B cell (primary cell): Measurements from ENCODE around the gene SLC35F3. TPM values are rescaled to one million over a fixed set of nuclear protein-coding genes. Genes with fewer than 3 reads are reported as not detected.

Experiments used
- ATAC-seq: fragments of 200-7000 bp; cut with Tn5 transposase; one replicate; pipeline ENCODE4 v1.10.0; 2021; ENCODE audit warnings: low read depth, mild to moderate bottlenecking, moderate number of reproducible peaks, moderate library complexity
- CTCF ChIA-PET: fragments of 350-600 bp; sonication (Branson Sonifier 250); formaldehyde crosslinking; loops from one replicate; lab custom pipeline; 2021; ENCODE audit warnings: antibody characterized with exemption, inconsistent platforms; lab: Charles Lee
- POLR2A ChIA-PET: fragments of 350-600 bp; sonication (Branson Sonifier 250); formaldehyde crosslinking; loops from one replicate; lab custom pipeline; 2021; ENCODE audit warnings: antibody characterized with exemption; lab: Charles Lee
- DNase-seq: peaks from one replicate; pipeline ENCODE4 v3.0.0; 2013
- H2AFZ ChIP-seq: 2 replicates; pipeline ENCODE4 v1.6.1; 2012; ENCODE audit warnings: mild to moderate bottlenecking, low read depth, low read length; ENCODE audit not compliant: insufficient read depth, poor library complexity, severe bottlenecking
- H3K27ac ChIP-seq, 2 donors: 1 replicate in 1 of 2; 2 replicates in 1 of 2; pipeline ENCODE4 v1.5.1; 2012 to 2013; ENCODE audit warnings: low read length in 2 of 2, mild to moderate bottlenecking in 2 of 2, moderate library complexity in 1 of 2
- H3K27me3 ChIP-seq, 4 experiments: fragments of 200-600 bp in 1 of 4; sonication (generic) in 1 of 4; replicated peaks in 1 of 4; 1 replicate in 2 of 4; 2 replicates in 2 of 4; pipeline versions ENCODE4 v1.6.1 to v1.7.0; 2013 to 2016; ENCODE audit warnings: low read length in 3 of 4, mild to moderate bottlenecking in 2 of 4, mixed read lengths in 1 of 4, moderate library complexity in 1 of 4; ENCODE audit not compliant: insufficient read depth in 4 of 4, control insufficient read depth in 3 of 4; ENCODE audit errors: control extremely low read depth in 1 of 4
- H3K36me3 ChIP-seq, 2 experiments: replicated peaks in 1 of 2; 1 replicate in 1 of 2; 2 replicates in 1 of 2; pipeline versions ENCODE4 v1.6.1 to v1.7.1; 2013; ENCODE audit warnings: low read length in 1 of 2; ENCODE audit not compliant: insufficient read depth in 2 of 2, control insufficient read depth in 1 of 2; ENCODE audit errors: control extremely low read depth in 1 of 2, extremely low read depth in 1 of 2
- H3K4me1 ChIP-seq, 2 donors: fragments of 200-600 bp in 1 of 2; sonication (generic) in 1 of 2; 1 replicate in 1 of 2; 2 replicates in 1 of 2; pipeline versions ENCODE4 v1.5.1 to v1.6.1; 2013 to 2017; ENCODE audit warnings: low read length in 2 of 2; ENCODE audit not compliant: control insufficient read depth in 2 of 2, insufficient read depth in 2 of 2
- H3K4me2 ChIP-seq: replicated peaks from 2 replicates; pipeline ENCODE3; 2012; ENCODE audit warnings: mild to moderate bottlenecking, low read depth, low read length; ENCODE audit not compliant: poor library complexity, severe bottlenecking
- H3K4me3 ChIP-seq, 5 experiments: fragments of 200-600 bp in 1 of 5; sonication (generic) in 1 of 5; 1 replicate in 3 of 5; 2 replicates in 2 of 5; pipeline versions ENCODE4 v1.5.1 to v1.7.0; 2011 to 2016; ENCODE audit warnings: low read length in 4 of 5, mild to moderate bottlenecking in 4 of 5, low read depth in 2 of 5, control low read depth in 1 of 5, moderate library complexity in 1 of 5; ENCODE audit not compliant: insufficient read depth in 1 of 5; ENCODE audit errors: control extremely low read depth in 1 of 5, extremely low read depth in 1 of 5
- H3K79me2 ChIP-seq: fragments of 200-600 bp; sonication (generic); one replicate; pipeline ENCODE4 v1.6.0; 2016; ENCODE audit warnings: low read length; ENCODE audit not compliant: control insufficient read depth, insufficient read depth
- H3K9ac ChIP-seq: fragments of 200-600 bp; sonication (generic); 2 replicates; pipeline ENCODE4 v1.6.1; 2017; ENCODE audit warnings: mild to moderate bottlenecking, low read length, moderate library complexity
- H3K9me3 ChIP-seq, 3 donors: one replicate each; pipeline versions ENCODE4 v1.6.1 to v1.7.1; 2013; ENCODE audit warnings: low read length in 2 of 3; ENCODE audit not compliant: control insufficient read depth in 2 of 3, insufficient read depth in 1 of 3; ENCODE audit errors: control extremely low read depth in 1 of 3
- H4K20me1 ChIP-seq: 2 replicates; pipeline ENCODE4 v1.6.0; 2012; ENCODE audit warnings: mild to moderate bottlenecking, low read length; ENCODE audit not compliant: insufficient read depth, control insufficient read depth, poor library complexity, severe bottlenecking
- H3K27ac Mint-ChIP-seq: one replicate; pipeline ENCODE4 v1.8.0; 2021; ENCODE audit warnings: mixed read lengths
- H3K27me3 Mint-ChIP-seq: one replicate; pipeline ENCODE4 v1.8.0; 2021; ENCODE audit warnings: mixed read lengths
- H3K4me1 Mint-ChIP-seq: one replicate; pipeline ENCODE4 v1.8.0; 2021; ENCODE audit warnings: mixed read lengths
- H3K4me3 Mint-ChIP-seq: one replicate; pipeline ENCODE4 v1.8.0; 2021; ENCODE audit warnings: mixed read lengths
- H3K9me3 Mint-ChIP-seq: one replicate; pipeline ENCODE4 v1.8.0; 2022; ENCODE audit warnings: mixed read lengths; ENCODE audit not compliant: insufficient read depth
- EZH2 ChIP-seq: IDR thresholded peaks from 2 replicates; pipeline ENCODE4 v1.6.1; 2012; ENCODE audit warnings: borderline replicate concordance, low read depth, mild to moderate bottlenecking, moderate library complexity, low read length; ENCODE audit not compliant: insufficient read depth, poor library complexity, severe bottlenecking
- WGBS: methylation state at CpG from one replicate; pipeline ENCODE4 v1.1.5; 2013; ENCODE audit warnings: missing lambda C conversion rate; ENCODE audit not compliant: insufficient coverage; 5-methylcytosine and 5-hydroxymethylcytosine counted together
- intact Hi-C: fragments of 100-400 bp; cut with micrococcal nuclease; formaldehyde crosslinking; loops from one replicate; pipeline ENCODE4 v1.10.0; 2022
- polyA plus RNA-seq: library from polyadenylated mRNA; depleted of rRNA; stranded (reverse); fragments of >200 nt; gene quantifications from 2 replicates; pipeline ENCODE4 v1.2.3, GENCODE V29; 2012
- total RNA-seq, 2 donors: library from RNA; stranded (reverse); fragments of 120-200 nt in 1 of 2; gene quantifications; 1 replicate in 1 of 2; 2 replicates in 1 of 2; pipeline versions ENCODE4 v1.2.3 to v1.2.4, GENCODE V29; 2013 to 2022
- TF ChIP-seq, protein P1 (sequence below): fragments of 200-600 bp; IDR thresholded peaks from one replicate; pipeline ENCODE4 v1.8.0; 2022; ENCODE audit warnings: antibody characterized with exemption, mild to moderate bottlenecking

Gene SLC35F3
- total and polyA plus RNA-seq, 2 donors (not counting 1 experiment from before 2014, with no cell fraction given) = not detected

DNA sequence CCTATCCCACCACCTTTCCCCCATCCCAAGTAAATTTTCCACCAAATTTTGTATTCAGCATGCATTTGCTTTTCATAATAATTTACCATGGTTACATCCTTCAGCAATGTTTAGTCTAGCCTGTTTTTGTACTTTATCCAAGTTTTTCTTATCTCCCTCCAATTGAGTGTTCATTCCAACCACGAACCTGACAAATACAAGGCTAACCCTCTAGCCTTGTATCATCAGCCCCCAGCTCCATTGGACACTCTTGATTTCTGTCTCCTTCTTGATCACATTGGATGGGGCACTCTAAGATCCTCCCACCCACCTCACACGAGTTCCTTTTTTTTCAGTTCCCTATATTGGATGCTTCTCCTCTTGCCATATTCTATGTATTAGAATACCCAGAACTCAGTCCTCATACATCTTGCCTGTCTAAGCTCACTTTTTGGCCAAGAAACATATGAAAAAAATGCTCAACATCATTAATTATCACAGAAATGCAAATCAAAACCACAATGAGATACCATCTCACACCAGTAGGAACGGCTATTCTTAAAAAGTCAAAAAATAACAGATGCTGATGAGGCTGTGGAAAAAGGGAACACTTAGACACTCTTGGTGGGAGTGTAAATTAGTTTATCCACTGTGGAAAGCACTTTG, 40.5 kb upstream of the SLC35F3 start:
- H4K20me1 ChIP-seq = no peaks in the 10 kb centered on the region
- H3K27me3 ChIP-seq = no peaks in the 10 kb centered on the region
- no peak overlapping the region for H3K4me3 ChIP-seq
- no peak overlapping the region for H3K27ac ChIP-seq
- Mint-ChIP-seq H3K4me3 (no peak overlapping the region), H3K4me1 (no peaks in the 10 kb centered on the region), H3K27ac (no peak overlapping the region), H3K27me3 (no peaks in the 10 kb centered on the region), H3K9me3 (peaks cover 9% of the 10 kb centered on the region)
- H3K4me1 ChIP-seq = no peaks in the 10 kb centered on the region
- 58% methylated on average over 1 of the region's 3 CpGs for WGBS
- H3K79me2 ChIP-seq = no peaks in the 10 kb centered on the region
- ATAC-seq (no peak), DNase-seq (no peak)
- no peak overlapping the region for H2AFZ ChIP-seq
- no peaks in the 10 kb centered on the region for H3K36me3 ChIP-seq
- intact Hi-C loops = no loop called here
- ChIA-PET POLR2A (no interaction called here), CTCF (no interaction called here)
- no peak overlapping the region for H3K4me2 ChIP-seq
- H3K9ac ChIP-seq = no peak overlapping the region
- no peaks in the 10 kb centered on the region for H3K9me3 ChIP-seq
- TF ChIP-seq, protein P1, sequence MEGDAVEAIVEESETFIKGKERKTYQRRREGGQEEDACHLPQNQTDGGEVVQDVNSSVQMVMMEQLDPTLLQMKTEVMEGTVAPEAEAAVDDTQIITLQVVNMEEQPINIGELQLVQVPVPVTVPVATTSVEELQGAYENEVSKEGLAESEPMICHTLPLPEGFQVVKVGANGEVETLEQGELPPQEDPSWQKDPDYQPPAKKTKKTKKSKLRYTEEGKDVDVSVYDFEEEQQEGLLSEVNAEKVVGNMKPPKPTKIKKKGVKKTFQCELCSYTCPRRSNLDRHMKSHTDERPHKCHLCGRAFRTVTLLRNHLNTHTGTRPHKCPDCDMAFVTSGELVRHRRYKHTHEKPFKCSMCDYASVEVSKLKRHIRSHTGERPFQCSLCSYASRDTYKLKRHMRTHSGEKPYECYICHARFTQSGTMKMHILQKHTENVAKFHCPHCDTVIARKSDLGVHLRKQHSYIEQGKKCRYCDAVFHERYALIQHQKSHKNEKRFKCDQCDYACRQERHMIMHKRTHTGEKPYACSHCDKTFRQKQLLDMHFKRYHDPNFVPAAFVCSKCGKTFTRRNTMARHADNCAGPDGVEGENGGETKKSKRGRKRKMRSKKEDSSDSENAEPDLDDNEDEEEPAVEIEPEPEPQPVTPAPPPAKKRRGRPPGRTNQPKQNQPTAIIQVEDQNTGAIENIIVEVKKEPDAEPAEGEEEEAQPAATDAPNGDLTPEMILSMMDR = no peak
- no peak for TF ChIP-seq EZH2

DNA sequence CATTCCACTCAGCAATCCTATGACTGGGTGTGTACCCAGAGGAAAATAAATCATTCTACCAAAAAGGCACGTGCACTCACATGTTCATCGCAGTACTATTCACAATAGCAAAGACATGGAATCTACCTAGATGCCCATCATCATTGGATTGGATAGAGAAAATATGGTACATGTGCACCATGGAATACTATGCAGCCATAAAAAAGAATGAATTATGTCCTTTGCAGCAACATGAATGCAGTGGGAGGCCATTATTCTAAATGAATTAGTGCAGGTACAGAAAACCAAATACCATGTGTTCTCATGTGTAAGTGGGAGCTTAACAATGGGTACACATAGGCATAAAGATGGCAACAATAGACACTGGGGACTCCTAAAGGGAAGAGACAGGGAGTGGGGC, 39.9 kb upstream of the SLC35F3 start:
- Histone ChIP-seq H3K27ac (no peak overlapping the region), H3K4me1 (no peaks in the 10 kb centered on the region), H4K20me1 (no peaks in the 10 kb centered on the region), H3K9ac (no peak overlapping the region), H3K79me2 (no peaks in the 10 kb centered on the region), H3K27me3 (no peaks in the 10 kb centered on the region), H3K4me2 (no peak overlapping the region), H3K4me3 (no peak overlapping the region), H3K36me3 (no peaks in the 10 kb centered on the region), H2AFZ (no peak overlapping the region), H3K9me3 (no peaks in the 10 kb centered on the region)
- ChIA-PET CTCF (no interaction called here), POLR2A (no interaction called here)
- no peaks in the 10 kb centered on the region for H3K4me1 Mint-ChIP-seq
- DNase-seq (no peak), ATAC-seq (no peak)
- H3K27me3 Mint-ChIP-seq = no peaks in the 10 kb centered on the region
- no CpG with 5 or more reads among the region's 2 CpGs for WGBS
- intact Hi-C loops = no loop called here
- peaks cover 9% of the 10 kb centered on the region for H3K9me3 Mint-ChIP-seq
- TF ChIP-seq, protein P1 = no peak
- TF ChIP-seq EZH2 = no peak
- no peak overlapping the region for H3K27ac Mint-ChIP-seq
- no peak overlapping the region for H3K4me3 Mint-ChIP-seq
